ENCODE results near the gene PRR29.
"Not testable (repeated sequence)": the region's sequence is repeated elsewhere in the genome, so short reads cannot be mapped to it uniquely, and the experiment has no call there.

PRR29 gene

DNA sequence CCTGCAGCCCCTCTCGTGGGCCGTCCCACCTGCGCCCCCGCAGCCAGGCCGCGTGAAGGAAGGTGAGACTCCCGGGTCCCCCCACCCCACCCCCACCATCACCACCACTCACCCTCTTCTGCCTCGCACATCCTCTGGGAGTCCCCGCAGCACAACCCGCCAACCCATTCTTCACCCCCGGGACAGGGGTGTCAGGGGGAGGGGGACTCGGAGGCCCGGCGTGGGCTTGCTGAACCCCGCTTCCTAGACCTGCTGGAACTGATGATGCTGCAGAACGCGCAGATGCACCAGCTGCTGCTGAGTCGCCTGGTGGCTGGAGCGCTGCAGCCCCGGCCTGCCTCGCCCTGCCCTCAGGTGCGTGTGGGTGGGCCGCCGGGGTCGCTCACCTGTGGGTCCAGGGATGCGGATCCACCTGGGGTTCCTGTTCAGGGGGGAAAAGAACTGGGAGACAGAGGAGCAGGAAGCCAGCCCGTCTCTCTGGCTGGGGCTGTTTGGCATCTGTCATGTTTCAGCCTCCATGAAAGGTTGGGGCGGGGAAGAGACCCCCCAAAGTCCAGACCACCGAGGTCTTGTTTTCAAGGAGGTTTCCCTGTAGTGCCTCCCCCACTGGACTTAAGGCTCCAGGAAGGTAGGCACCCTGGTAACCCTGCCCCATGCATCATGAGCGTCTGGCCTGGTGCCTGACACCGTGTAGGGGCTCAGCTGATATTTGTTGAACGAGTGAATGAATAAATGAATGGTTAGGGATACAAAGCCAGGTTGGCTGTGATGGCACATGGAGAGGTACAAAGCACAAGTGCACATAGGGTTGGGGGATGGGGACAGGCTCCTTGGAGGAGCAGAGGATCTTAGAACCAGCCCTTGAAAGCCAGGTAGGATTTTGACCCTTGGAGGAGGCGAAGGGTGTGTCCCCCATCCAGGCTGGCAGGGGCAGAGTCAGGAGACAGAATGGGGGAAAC lies 849 bp downstream of the PRR29 start:
- no peak for DNase-seq

DNA sequence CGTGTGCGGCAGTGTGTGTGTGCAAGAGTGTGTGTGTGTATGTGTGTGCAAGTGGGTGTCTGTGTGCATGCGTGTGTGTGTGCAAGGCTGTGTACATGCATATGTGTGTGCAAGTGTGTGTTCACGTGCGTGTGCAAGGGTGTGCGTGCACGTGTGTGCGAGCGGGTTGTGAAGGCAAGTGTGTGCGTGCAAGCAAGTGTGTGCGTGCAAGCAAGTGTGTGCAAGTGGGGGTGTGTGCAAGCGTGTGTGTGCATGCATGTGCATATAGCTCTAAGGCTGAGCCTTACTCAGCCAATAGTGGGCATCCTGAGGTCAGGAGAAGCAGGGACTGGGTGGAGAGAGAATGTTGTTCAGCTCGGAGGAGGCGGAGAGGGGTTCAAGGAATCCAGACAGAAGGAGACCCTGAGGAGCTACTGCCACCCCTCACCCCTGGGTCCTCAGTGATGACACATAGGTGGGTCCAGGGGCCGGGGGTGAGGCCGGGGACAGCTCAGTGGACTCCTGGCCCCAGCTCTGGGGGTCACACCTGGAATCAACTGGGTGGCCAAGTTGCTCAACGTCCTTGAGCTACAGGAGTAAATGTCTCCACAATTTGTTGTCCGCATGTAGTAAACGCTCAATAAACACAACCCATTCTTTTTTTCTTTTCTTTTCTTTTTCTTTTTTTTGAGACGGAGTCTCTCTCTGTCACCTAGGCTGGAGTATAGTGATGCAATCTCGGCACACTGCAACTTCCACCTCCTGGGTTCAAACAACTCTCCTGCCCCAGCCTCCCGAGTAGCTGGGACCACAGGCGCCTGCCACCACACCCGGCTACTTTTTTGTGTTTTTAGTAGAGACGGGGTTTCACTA lies 1.8 kb downstream of the PRR29 start:
- DNase-seq, result no peak

DNA sequence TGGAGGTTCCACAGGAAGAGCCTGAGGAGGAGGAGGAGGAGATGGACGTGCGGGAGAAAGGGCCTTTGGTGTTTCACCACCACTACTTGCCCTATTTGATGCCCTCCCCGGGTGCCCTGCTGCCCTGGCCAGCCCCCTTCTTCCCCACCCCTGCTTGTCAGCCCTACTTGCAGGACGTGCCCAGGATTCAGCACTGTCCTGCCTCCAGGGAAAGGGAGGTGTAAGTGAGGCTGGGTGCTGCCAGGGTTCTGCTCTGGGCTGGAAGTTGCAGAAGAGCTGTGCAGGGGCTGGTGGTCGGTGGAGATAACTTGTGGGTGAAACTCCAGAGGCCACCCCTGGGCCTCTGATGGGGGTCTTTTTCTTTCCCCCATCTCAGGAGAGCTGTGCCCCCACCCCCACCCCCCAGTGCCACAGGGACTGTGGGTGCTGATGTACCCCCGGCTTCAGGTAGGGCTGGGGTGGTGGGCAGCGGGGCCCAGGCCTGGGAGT lies 3.0 kb downstream of the PRR29 start:
- no peak for DNase-seq

DNA sequence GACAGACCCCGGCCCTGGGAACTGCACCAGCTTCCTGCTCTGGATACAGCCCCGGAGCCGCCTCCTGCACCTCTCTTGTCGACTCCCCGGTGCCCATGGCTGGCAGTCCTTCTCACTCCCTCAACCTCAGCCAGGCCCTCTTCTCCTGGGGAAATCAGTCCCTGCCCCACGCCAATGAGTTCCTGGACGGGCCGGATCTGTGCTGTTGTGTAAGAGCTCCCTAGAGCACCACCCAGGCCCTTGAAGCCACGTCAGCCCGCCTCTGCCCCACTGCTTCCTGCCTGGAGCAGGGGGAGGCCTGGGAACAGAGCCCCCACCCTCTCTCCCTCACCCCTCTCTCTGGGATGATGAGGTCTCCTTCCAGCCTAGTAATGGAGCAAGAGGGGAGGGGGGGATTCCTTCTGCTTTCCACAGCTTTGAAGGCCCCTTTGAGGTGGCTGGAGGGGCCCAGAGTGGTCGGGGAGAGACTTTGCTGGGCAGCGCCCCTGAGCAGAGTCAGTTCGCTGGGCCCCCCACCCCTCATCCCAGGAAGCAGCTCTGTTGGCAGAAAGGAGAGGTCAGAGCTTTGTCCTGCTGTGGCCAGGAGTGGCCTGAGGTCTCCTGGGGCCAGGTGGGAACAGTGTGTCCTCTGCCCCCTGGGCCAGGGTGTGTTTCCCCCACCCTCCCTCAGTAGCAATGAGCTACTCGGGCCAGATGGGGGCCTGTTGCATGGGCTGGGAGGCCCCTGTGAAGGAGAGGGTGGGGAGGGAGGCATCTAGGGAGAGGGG lies 3.8 kb downstream of the PRR29 start:
- DNase-seq, result no peak

DNA sequence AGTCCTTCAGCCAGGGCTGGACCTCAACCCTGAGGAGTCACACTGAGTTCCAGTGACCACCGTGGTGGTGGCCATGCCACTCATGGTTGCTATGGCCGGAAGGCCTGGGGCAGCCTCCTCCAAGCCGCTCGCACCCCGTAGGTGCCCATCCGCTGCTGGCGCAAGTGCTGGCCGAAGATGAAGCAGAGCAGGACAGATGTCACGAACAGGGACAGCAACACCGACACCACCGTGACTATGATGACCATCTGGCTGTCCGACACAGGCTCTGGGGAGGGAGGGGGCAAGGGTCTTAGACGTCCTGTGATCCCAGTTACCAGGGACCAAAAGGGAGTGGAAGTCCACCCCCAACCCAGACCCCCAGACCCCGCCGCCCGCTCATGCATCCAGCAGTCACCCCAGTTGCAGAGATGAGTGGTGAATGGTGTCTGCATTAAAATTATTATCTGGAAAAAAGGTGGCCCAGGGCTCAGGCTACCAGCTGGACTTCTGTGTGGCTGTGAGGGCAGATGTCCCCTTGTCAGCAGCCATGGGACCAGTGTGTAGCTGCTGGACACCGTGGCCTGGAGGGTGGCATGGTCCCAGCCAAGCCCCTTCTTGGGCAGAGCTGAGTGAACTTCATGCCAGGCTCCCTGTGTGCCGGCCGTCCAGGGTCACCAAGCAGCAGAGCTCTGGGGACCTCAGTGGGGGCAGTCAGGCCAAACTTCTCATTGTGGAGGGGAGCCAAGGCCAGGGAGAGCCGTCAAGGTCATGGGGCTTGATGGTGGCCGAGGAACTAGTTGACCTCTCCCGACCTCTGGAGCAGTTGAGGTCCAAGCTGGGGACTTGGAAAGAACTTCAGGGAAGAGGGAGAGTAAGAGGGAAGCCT lies 4.7 kb downstream of the PRR29 start:
- no peak for DNase-seq

DNA sequence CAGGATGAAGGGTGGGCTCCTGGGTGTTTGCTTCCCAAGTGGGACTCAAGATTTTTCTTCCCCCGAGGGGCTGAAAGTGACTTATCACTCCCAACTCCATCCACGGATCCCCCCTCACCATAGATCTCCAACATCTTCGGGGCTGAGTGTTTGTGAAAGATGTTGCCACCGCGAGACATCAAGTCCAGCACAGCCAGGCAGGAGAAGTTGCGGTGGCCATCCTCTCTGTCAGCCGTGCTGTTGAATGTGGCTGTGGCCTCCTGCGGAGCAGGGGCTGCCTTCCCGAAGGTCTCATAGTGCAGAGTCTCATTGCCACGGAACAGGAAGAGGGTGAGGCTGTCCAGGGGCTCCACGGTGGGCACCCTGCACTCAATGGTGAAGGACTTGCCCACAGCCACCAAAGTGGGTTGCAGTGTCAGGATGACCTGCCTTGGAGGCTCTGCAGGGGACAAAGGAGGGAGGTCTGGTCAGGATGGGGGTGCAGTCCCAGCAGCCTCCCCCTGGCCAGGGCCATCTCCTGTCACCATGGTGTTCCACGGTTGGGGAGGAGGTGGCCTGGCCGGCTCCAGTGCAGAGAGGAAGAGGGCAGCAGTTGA lies 5.5 kb downstream of the PRR29 start:
- no peak for DNase-seq

DNA sequence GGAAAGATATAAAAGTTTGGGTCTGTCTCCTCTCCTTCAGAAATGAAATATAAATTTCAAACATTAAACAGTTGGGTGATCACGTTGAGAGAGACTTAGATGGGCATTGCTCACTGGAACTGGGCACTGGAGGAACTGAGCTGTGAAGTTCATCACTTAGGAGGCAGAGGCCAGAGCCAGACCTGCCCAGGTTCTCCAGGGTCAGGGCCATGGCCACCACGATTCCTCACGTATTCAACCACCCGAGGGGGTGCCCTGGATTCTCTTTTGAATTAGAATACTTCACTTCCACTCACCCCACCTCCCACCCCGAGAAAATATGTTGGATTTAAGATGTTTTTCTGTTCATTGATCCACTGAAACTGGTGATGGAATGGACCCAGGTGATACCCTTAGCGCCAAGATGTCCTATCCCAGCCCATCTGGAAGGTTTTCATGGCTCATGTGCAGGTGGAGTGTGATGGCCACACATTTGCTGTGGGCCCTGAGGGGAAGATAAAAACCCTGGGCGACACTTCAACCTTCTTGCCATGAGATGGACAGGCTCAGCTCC lies 6.1 kb downstream of the PRR29 start:
- no peak for DNase-seq

DNA sequence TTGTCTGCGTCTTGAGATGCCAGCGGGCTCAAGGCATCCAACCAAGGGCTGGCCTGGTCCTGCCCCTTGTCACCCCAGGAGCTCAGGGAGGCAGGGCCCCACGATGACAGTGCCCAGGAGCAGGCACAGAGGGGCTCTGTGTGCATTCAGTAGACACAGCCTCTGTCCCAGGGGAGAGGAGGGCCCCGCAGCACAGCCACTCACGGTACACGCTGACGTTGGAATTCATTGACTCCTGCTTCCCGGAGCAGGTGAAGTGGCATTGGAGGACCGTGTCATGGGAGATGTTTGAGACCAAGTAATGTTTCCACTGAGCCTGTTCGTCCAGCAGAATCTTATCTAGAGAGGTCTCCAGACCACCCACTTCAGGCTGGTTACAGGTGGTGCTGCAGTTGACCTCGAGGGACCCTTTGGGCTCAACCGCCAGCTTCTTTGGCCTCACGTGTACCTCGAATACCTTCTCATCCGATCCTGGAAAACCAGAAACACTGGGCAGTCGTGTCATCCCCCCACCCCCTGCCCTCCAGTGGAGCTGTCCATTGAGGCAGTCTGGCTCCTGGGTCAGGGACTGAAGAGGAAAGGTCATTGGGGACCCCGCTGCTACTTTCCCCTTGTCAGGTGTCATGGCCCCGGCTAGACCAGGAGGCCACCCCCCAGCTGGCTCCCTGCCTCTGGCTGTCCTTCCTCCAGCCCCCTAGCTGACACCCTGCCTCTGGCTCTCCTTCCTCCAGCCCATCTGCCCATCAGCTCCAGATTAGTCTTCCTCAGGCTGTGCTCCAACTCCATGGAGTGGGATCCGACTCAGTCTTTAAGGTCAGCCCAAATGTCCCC lies 7.0 kb downstream of the PRR29 start:
- DNase-seq, result no peak

DNA sequence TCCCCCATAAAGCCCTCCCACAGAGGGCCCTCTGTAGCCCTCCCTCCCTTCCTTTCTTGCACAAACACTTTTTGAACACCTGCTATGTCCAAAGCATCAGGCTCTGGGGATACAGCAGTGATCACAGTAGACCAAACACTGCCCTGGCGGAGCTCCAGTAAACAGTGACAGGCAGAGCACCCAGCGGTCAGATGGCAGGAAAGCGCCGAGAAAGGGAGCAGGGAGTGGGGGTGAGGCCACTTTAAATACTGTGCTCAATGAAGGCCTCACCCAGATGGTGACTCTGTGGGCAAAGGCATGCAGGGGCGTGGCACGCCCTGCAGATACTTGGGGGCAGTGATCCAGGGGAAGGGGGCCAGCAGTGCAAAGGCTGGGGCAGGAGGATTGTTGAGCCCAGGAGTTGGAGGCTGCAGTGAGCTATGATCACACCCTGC lies 7.6 kb downstream of the PRR29 start:
- no peak for DNase-seq

DNA sequence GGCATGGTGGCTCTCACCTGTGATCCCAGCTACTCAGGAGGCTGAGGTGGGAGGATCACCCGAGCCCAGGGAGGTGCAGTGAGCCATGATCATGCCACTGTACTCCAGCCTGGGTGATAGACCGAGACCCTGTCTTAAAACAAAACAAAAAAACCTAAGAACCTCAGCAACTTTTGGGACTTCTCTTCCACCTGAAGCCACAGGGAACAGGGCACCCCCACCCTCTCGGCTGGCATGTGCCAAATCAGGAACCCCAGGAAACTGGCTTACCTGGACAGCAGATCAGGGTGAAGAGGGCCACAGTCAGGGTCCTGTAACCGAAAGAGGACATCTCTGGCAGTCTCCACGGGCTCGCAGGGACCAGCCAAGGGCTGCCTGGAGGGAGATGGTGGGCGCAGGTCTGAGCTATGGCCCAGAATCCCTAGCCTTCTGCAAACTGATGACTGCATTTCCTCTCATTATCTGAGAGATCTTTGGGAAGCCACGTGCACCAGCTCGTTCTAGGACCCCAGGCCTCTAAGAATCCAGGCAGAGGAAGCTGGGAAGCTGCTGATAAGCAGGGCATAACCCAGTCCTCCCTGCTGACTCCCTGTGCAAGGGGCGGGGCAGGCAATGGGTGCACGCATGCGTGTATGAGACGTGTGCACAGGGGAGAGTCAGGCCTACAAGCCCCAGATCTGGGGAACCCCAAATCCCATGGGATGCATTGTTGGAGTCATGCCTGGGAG lies 8.4 kb downstream of the PRR29 start:
- no peak for DNase-seq

DNA sequence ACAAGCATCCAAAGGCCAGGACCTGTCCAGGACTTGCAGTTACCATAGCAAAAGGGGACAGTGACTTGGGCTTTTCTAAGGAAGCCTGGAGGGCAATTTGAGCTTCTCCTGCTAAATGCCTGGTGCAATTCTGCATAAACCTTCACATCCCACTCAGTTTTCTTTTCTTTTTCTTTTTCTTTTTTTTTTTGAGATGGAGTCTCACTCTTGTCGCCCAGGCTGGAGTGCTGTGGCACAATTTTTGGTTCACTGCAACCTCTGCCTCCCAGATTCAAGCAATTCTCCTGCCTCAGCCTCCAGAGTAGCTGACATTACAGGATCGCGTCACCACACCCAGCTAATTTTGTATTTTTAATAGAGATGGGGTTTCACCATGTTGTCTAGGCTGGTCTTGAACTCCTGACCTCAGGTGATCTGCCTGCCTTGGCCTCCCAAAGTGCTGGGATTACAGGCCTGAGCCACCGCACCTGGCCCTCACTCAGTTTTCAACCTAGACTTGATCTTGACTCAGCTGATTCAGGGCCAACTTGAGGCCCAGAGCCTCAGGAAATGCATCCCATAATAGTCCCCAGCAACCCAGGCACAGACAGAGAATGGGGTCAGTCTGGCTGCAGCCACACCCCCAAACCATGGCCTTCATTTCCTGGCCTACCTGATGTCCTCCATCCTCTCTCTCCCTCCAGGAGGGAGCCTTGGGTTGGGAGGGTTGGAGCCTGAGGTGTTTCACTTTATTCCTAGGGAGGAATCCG lies 9.1 kb downstream of the PRR29 start:
- DNase-seq, result not testable (repeated sequence)

DNA sequence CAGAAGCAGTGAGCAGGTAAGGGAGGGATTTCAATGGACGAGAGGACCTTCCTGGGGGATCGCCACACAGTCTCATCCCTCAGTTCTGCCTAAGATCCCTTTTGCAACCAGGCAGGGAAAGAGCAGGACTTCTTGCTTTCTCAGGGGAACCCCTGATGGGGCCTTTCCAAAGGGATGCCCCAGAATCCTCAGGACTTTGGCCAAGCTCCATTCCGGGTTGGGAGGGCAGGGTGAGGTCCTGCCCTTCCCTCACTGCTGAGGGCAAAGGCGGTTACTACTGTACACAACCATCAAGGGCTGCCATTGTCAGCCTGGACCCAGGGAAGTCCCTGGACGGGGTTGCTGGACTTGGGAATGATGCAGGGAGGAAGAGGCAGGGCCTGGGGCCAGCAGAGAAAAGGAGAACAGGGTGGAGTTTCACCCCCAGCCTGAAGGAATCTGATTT lies 9.7 kb downstream of the PRR29 start:
- no peak for DNase-seq

DNA sequence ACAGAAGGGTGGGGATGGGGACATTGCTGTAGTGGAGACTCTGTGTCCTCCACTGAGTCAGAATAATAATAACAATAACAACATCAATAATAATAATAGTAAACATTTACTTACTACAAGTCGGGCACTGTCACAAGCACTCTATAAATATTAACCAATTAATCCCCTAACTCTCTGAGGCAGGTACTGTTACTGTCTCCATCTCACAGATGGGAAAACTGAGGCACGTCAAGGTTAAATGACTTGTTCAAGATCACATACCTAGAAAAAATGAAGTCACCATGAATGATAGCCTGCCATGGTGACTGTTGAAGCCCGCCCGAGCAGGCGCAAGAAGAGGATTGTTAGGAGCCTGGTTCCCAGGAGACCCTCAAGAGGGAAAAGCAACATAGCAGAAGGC lies 10.2 kb downstream of the PRR29 start:
- no peak for DNase-seq

DNA sequence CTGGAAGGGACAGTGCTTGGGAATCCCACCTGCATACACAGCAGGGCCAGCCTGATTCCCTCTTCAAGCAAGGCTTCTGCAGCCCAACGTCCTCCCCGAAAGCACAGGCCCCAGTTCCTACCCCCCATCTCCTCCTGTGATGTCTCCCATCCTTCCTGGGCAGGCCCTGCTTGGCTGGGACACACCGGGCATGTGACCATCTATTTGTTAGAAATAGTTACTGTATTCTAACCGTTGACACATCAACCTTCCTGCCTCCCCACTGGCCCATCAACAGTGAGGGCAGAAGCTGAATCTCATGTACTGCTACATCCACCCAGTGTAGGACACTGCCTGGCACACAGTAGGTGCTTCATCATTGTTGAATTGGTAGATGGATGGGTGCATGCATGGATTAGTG lies 10.7 kb downstream of the PRR29 start:
- no peak for DNase-seq

DNA sequence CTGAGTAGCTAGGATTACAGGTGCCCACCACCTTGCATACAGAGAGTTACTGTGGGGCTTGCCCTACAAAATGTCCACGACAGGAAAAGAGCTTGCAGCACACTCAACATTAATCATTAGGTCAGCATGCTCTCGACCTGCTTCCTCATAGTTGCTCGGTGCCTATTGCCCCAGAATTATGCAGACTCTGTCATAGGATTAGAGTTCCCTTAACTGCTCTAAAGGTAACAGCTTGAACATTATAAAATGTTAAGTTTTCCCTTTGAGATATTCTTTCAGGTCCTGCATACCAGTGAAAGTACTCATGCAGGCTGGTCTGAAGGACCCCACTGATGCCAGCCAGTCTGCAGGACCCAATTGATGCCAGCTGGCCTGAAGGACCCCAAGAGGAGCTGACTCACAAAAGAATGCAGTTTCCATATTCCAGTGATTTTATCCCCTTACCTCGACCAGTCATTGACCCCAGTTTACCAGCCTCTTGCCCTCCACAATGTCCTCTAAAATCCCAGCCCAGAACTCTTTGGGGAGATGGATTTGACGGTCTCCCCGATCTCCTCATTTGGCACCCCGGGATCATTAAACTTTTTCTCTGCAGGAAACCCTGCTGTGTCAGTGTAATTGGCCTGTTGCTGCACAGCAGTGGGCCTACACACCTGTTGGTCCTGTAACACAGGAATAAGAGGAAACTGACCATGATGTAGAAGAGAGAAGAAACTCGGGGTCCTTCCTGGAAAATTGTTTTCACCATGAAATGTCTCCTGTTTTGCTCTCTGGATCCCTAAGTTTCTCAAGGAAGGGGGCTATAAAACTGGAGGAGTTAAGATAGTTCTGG lies 11.6 kb downstream of the PRR29 start:
- no peak for DNase-seq

DNA sequence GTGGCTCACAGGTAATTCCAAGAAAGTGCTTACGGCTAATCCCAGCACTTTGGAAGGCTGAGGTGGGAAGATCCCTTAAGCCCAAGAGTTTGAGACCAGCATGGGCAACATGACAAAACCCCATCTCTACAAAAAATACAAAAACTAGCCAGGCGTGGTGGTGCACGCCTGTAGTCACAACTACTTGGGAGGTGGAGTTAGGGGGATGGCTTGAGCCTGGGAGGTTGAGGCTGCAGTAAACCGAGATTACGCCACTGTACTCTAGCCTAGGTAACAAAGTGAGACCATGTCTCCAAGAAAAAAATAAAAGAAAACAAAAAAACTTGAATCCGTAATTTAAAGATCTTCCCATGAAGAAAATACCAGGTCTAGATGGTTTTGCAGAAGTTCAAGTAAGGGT lies 17.3 kb downstream of the PRR29 start:
- DNase-seq, result no peak

DNA sequence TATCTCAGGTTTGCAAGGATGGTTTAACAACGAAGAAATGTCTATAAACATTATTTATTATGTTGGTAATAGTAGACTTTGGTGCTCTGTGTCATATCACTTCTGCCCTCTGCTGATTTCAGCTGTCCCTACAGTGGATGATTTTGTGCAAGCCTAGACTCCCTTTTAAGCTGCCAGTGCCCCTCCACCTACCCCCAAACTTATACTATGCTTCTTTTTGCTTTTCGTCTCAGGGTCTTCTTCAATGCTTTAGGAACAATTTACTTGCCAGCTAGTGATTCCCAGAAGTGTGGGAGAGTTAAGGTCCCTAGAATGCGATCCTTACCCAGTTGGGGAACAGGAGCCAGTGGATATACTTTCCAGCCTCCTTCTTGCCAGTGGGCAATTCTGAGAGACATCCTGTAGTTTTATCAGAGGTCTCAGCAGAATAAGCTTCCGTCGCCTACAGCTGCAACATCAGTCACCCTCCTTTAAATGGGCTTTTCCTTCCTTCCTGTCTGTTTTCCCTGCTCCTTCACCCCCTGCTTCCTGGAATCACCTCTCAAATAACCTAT lies 18.2 kb downstream of the PRR29 start:
- DNase-seq, result no peak
